HCT116 (cell line): ENCODE results near the gene C1R. TPM values are rescaled to one million over a fixed set of nuclear protein-coding genes. Genes with fewer than 3 reads are reported as not detected.
"Not testable (repeated sequence)": the region's sequence is repeated elsewhere in the genome, so short reads cannot be mapped to it uniquely, and the experiment has no call there.

ENCODE experiments used
- ATAC-seq: fragments of 200-7000 bp; cut with Tn5 transposase; 2 replicates; pipeline ENCODE4 v1.9.1; 2020; ENCODE audit warnings: mild to moderate bottlenecking, moderate library complexity
- BruUV-seq: library from RNA; stranded (reverse); fragments of 400-500 nt; replicated peaks from 2 replicates; lab custom pipeline; 2021; lab: Mats Ljungman, UMichigan
- CTCF ChIA-PET: fragments of 300-600 bp; sonication (Branson Sonifier 250); formaldehyde crosslinking; loops from one replicate; lab custom pipeline; 2021; ENCODE audit warnings: antibody characterized with exemption; lab: Charles Lee
- POLR2A ChIA-PET: fragments of 300-600, 350-600 bp; sonication (Branson Sonifier 250); formaldehyde crosslinking; loops from one replicate; lab custom pipeline; 2021; ENCODE audit warnings: antibody characterized with exemption; lab: Charles Lee
- RAD21 ChIA-PET, 2 experiments: fragments of 300-600 bp; sonication (Branson Sonifier 250); formaldehyde crosslinking; loops; one replicate each; lab custom pipeline; 2023; ENCODE audit warnings: low total read pairs in 2 of 2; ENCODE audit not compliant: uncharacterized antibody in 2 of 2, unreplicated experiment in 2 of 2, low non-redundant PET in 1 of 2; lab: Charles Lee
- DNase-seq: peaks from one replicate; pipeline ENCODE4 v3.0.0-alpha.2; 2010; ENCODE audit warnings: low read depth, low spot score
- H2AFZ ChIP-seq: fragments of 200-600 bp; shearing (Covaris generic), sonication (generic); 2 replicates; pipeline ENCODE4 v1.6.1; 2017; ENCODE audit warnings: low read depth, mixed run types, mixed read lengths, antibody characterized with exemption, low read length; ENCODE audit not compliant: poor library complexity, severe bottlenecking
- H3K27ac ChIP-seq: 2 replicates; pipeline ENCODE4 v1.5.1; 2012; ENCODE audit warnings: low read depth, low read length
- H3K27me3 ChIP-seq: fragments of 200-600 bp; sonication (generic); 2 replicates; pipeline ENCODE4 v1.6.1; 2016; ENCODE audit warnings: mixed run types, low read length, mixed read lengths; ENCODE audit not compliant: insufficient read depth
- H3K36me3 ChIP-seq, 2 experiments: fragments of 200-500 bp in 1 of 2; fragments of 200-600 bp in 1 of 2; sonication (Bioruptor generic) in 1 of 2; sonication (generic) in 1 of 2; 2 replicates each; pipeline versions ENCODE4 v1.5.1 to v1.6.1; 2014 to 2016; ENCODE audit warnings: low read length in 2 of 2, inconsistent platforms in 1 of 2, mixed read lengths in 1 of 2, mixed run types in 1 of 2; ENCODE audit not compliant: insufficient read depth in 2 of 2, control insufficient read depth in 1 of 2
- H3K4me1 ChIP-seq, 2 experiments: fragments of 200-600 bp in 1 of 2; sonication (generic) in 1 of 2; 2 replicates each; pipeline versions ENCODE4 v1.5.1 to v1.6.1; 2012 to 2017; ENCODE audit warnings: low read length in 2 of 2, inconsistent platforms in 1 of 2, mild to moderate bottlenecking in 1 of 2, mixed read lengths in 1 of 2, mixed run types in 1 of 2, moderate library complexity in 1 of 2; ENCODE audit not compliant: insufficient read depth in 2 of 2, control insufficient read depth in 1 of 2
- H3K4me2 ChIP-seq: fragments of 200-600 bp; sonication (generic); 2 replicates; pipeline ENCODE4 v1.6.1; 2017; ENCODE audit warnings: mixed run types, low read length, mixed read lengths
- H3K4me3 ChIP-seq, 2 experiments: fragments of 200-600 bp in 1 of 2; sonication (generic) in 1 of 2; replicated peaks in 1 of 2; 2 replicates each; pipeline ENCODE4 v1.5.1; 2011 to 2016; ENCODE audit warnings: low read length in 2 of 2, control low read depth in 1 of 2, low read depth in 1 of 2, mild to moderate bottlenecking in 1 of 2, mixed read lengths in 1 of 2, mixed run types in 1 of 2
- H3K79me2 ChIP-seq: fragments of 200-600 bp; sonication (generic); 2 replicates; pipeline ENCODE4 v1.6.1; 2017; ENCODE audit warnings: mild to moderate bottlenecking, mixed run types, low read length, moderate library complexity, mixed read lengths; ENCODE audit not compliant: insufficient read depth
- H3K9ac ChIP-seq: fragments of 200-600 bp; sonication (generic); 2 replicates; pipeline ENCODE4 v1.6.1; 2016; ENCODE audit warnings: low read length, mixed read lengths
- H3K9me2 ChIP-seq: fragments of 200-600 bp; sonication (generic), shearing (Covaris generic); 2 replicates; pipeline ENCODE4 v1.6.1; 2017; ENCODE audit warnings: mixed run types, mild to moderate bottlenecking, moderate library complexity; ENCODE audit not compliant: insufficient read depth
- H3K9me3 ChIP-seq, 2 experiments: fragments of 200-500 bp in 1 of 2; fragments of 200-600 bp in 1 of 2; sonication (Bioruptor generic) in 1 of 2; sonication (generic) in 1 of 2; 2 replicates each; pipeline ENCODE4 v1.6.1; 2014 to 2017; ENCODE audit warnings: low read length in 2 of 2, mixed read lengths in 2 of 2, inconsistent platforms in 1 of 2, low read depth in 1 of 2, mild to moderate bottlenecking in 1 of 2, mixed run types in 1 of 2, moderate library complexity in 1 of 2; ENCODE audit not compliant: control insufficient read depth in 1 of 2, insufficient read depth in 1 of 2
- H4K20me1 ChIP-seq: fragments of 200-600 bp; sonication (generic), shearing (Covaris generic); 2 replicates; pipeline ENCODE4 v1.6.1; 2017; ENCODE audit warnings: mixed run types, mild to moderate bottlenecking, moderate library complexity; ENCODE audit not compliant: insufficient read depth
- CEBPB ChIP-seq: IDR thresholded peaks from 2 replicates; pipeline ENCODE4 v1.6.1; 2012; ENCODE audit warnings: low read depth
- EZH2 ChIP-seq: fragments of 200-600 bp; sonication (generic); IDR thresholded peaks from 2 replicates; pipeline ENCODE4 v1.6.1; 2017; ENCODE audit warnings: antibody characterized with exemption, mixed run types
- RAD21 ChIP-seq: IDR thresholded peaks from 2 replicates; pipeline ENCODE4 v1.6.1; 2012; ENCODE audit warnings: low read depth, mild to moderate bottlenecking
- SIN3A ChIP-seq: IDR thresholded peaks from 2 replicates; pipeline ENCODE4 v1.6.1; 2012; ENCODE audit warnings: low read depth
- SP1 ChIP-seq: IDR thresholded peaks from 2 replicates; pipeline ENCODE4 v1.6.1; 2012; ENCODE audit warnings: low read depth
- SRF ChIP-seq: IDR thresholded peaks from 2 replicates; pipeline ENCODE4 v1.6.1; 2012; ENCODE audit warnings: low read depth
- ZFX ChIP-seq: fragments of 450-650 bp; IDR thresholded peaks from 2 replicates; pipeline ENCODE4 v1.6.1; 2017
- intact Hi-C: fragments of 100-400 bp; cut with micrococcal nuclease; formaldehyde crosslinking; loops from 2 replicates; pipeline ENCODE4 v1.10.0; 2022
- total RNA-seq: library from RNA; stranded (reverse); gene quantifications from one replicate; pipeline ENCODE4 v1.2.1, GENCODE V29; 2021; ENCODE audit not compliant: unreplicated experiment
- TF ChIP-seq, protein P1 (sequence below): IDR thresholded peaks from 2 replicates; pipeline ENCODE4 v1.6.1; 2012; ENCODE audit warnings: low read depth
- TF ChIP-seq, protein P2 (sequence below), 3 experiments: fragments of 200-600 bp in 1 of 3; sonication (generic) in 1 of 3; IDR thresholded peaks in 2 of 3; conservative IDR thresholded peaks in 1 of 3; 2 replicates each; pipeline ENCODE4 v1.5.1; 2012 to 2017; ENCODE audit warnings: low read depth in 2 of 3, low read length in 2 of 3, antibody characterized with exemption in 1 of 3, borderline replicate concordance in 1 of 3, control low read depth in 1 of 3, mild to moderate bottlenecking in 1 of 3, mixed read lengths in 1 of 3, mixed run types in 1 of 3, moderate library complexity in 1 of 3; ENCODE audit not compliant: insufficient read depth in 1 of 3

Gene C1R
- total RNA-seq, 1 experiment from 2014 or later, result 4.3 TPM

DNA sequence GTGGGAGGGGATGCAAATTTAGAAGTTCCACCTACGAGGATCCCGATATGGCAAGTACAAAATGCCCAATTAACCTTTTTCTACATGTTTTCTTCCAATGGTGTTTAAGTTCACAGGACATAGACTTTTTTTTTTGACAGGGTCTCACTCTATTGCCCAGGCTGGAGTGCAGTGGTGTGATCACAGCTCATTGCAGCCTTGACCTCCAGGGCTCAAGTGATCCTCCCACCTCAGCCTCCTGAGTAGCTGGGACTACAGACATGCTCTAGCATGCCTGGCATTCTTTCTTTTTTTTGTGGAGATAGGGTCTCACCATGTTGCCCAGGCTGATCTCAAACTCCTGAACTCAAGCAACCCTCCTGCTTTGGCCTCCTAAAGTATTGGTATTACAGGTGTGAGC, 36.5 kb downstream of the C1R start:
- H3K9me3 ChIP-seq, intact Hi-C loops, H4K20me1 ChIP-seq, H3K9me2 ChIP-seq, H3K36me3 ChIP-seq, H3K79me2 ChIP-seq, H3K4me1 ChIP-seq, RAD21 ChIA-PET, H3K4me3 ChIP-seq, H3K27me3 ChIP-seq, BruUV-seq, ATAC-seq, POLR2A ChIA-PET, H2AFZ ChIP-seq, H3K4me2 ChIP-seq, H3K27ac ChIP-seq, H3K9ac ChIP-seq, DNase-seq, CTCF ChIA-PET: not testable (repeated sequence)

DNA sequence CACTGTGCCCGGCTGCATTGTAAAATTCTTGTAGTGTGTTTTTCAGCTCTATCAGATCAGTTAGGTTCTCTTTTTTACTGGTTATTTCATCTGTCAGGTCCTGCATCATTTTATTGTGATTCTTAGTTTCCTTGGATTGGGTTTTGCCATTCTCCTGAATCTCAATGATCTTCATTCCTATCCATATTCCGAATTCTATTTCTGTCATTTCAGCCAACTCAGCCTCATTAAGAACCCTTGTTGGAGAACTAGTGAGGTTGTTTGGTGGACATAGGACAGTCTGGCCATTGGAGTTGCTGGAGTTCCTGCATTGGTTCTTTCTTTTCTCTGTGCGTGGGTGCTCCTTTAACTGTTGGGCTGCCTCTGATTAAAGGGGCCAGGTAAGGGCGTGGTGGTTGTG, 37.3 kb downstream of the C1R start:
- Histone ChIP-seq H3K36me3 (no peaks in the 10 kb centered on the region), H3K4me3 (no peak overlapping the region), H4K20me1 (no peaks in the 10 kb centered on the region), H3K9me2 (no peaks in the 10 kb centered on the region), H2AFZ (no peak overlapping the region), H3K4me2 (no peak overlapping the region), H3K79me2 (no peaks in the 10 kb centered on the region), H3K27ac (no peak overlapping the region), H3K27me3 (no peaks in the 10 kb centered on the region), H3K9ac (no peak overlapping the region), H3K4me1 (no peaks in the 10 kb centered on the region), H3K9me3 (no peaks in the 10 kb centered on the region)
- POLR2A ChIA-PET, result no interaction called here
- ATAC-seq, result no peak
- intact Hi-C loops, result no loop called here
- CTCF ChIA-PET, result no interaction called here
- TF ChIP-seq, protein P1, sequence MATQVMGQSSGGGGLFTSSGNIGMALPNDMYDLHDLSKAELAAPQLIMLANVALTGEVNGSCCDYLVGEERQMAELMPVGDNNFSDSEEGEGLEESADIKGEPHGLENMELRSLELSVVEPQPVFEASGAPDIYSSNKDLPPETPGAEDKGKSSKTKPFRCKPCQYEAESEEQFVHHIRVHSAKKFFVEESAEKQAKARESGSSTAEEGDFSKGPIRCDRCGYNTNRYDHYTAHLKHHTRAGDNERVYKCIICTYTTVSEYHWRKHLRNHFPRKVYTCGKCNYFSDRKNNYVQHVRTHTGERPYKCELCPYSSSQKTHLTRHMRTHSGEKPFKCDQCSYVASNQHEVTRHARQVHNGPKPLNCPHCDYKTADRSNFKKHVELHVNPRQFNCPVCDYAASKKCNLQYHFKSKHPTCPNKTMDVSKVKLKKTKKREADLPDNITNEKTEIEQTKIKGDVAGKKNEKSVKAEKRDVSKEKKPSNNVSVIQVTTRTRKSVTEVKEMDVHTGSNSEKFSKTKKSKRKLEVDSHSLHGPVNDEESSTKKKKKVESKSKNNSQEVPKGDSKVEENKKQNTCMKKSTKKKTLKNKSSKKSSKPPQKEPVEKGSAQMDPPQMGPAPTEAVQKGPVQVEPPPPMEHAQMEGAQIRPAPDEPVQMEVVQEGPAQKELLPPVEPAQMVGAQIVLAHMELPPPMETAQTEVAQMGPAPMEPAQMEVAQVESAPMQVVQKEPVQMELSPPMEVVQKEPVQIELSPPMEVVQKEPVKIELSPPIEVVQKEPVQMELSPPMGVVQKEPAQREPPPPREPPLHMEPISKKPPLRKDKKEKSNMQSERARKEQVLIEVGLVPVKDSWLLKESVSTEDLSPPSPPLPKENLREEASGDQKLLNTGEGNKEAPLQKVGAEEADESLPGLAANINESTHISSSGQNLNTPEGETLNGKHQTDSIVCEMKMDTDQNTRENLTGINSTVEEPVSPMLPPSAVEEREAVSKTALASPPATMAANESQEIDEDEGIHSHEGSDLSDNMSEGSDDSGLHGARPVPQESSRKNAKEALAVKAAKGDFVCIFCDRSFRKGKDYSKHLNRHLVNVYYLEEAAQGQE, result no peak
- TF ChIP-seq SP1, result no peak
- TF ChIP-seq EZH2, result no peak
- no peak for TF ChIP-seq RAD21
- no peak for TF ChIP-seq CEBPB
- TF ChIP-seq SIN3A, result no peak
- TF ChIP-seq SRF, result no peak
- TF ChIP-seq ZFX, result no peak
- TF ChIP-seq, protein P2, sequence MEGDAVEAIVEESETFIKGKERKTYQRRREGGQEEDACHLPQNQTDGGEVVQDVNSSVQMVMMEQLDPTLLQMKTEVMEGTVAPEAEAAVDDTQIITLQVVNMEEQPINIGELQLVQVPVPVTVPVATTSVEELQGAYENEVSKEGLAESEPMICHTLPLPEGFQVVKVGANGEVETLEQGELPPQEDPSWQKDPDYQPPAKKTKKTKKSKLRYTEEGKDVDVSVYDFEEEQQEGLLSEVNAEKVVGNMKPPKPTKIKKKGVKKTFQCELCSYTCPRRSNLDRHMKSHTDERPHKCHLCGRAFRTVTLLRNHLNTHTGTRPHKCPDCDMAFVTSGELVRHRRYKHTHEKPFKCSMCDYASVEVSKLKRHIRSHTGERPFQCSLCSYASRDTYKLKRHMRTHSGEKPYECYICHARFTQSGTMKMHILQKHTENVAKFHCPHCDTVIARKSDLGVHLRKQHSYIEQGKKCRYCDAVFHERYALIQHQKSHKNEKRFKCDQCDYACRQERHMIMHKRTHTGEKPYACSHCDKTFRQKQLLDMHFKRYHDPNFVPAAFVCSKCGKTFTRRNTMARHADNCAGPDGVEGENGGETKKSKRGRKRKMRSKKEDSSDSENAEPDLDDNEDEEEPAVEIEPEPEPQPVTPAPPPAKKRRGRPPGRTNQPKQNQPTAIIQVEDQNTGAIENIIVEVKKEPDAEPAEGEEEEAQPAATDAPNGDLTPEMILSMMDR (IDR thresholded peaks at IDR 0.05 in 2 of 3, conservative IDR thresholded peaks at IDR 0.05 in 1 of 3; ENCODE audit: borderline replicate concordance in 1 of 3, insufficient read depth in 1 of 3, low read depth in 2 of 3, low read length in 2 of 3), result no peak
- DNase-seq, result no peak
- RAD21 ChIA-PET, result no interaction called here
- BruUV-seq, result no TSS peak

DNA sequence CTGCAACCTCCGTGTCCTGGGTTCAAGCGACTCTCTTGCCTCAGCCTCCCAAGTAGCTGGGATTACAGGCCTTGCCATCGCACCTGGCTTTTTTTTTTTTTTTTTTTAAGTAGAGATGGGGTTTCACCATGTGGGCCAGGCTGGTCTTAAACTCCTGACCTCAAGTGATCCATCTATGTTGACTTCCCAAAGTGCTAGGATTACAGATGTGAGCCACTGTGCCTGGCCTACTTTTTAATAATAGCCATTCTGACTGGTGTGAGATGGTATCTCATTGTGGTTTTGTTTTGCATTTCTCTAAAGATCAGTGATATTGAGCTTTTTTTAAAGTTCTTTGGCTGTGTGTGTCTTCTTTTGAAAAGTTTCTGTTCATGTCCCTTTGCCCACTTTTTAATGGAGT, 42.3 kb downstream of the C1R start:
- H3K4me2 ChIP-seq, ATAC-seq, DNase-seq, POLR2A ChIA-PET, H3K36me3 ChIP-seq, H3K9ac ChIP-seq, H3K27ac ChIP-seq, H3K27me3 ChIP-seq, BruUV-seq, H3K79me2 ChIP-seq, H4K20me1 ChIP-seq, H2AFZ ChIP-seq, H3K4me1 ChIP-seq, RAD21 ChIA-PET, H3K9me3 ChIP-seq, CTCF ChIA-PET, H3K9me2 ChIP-seq, H3K4me3 ChIP-seq: not testable (repeated sequence)
- intact Hi-C loops, result loop anchor here (10.0 kb wide), 1 partner anchor 105 kb away; the partner anchor contains the start of genes C12orf57 and RNU7-1
